Type B pancreatic cell (in vitro differentiated cells): ENCODE data around the gene CENPS. TPM values are rescaled to one million over a fixed set of nuclear protein-coding genes. Genes with fewer than 3 reads are reported as not detected.
A peak's percentile ranks its signal among the peaks of the same experiment; 100 is the strongest.
"Not testable (repeated sequence)": the region's sequence is repeated elsewhere in the genome, so short reads cannot be mapped to it uniquely, and the experiment has no call there.

ENCODE experiments used
- DNase-seq: peaks from one replicate; pipeline ENCODE4 v3.0.0; 2021; ENCODE audit warnings: mixed read lengths; ENCODE audit not compliant: unreplicated experiment; ENCODE audit errors: extremely low spot score
- H3K27ac Mint-ChIP-seq: 2 replicates; pipeline ENCODE4 v1.8.0; 2021; ENCODE audit warnings: mild to moderate bottlenecking, mixed read lengths
- H3K27me3 Mint-ChIP-seq: 2 replicates; pipeline ENCODE4 v1.8.0; 2021; ENCODE audit warnings: mixed read lengths
- H3K36me3 Mint-ChIP-seq: 2 replicates; pipeline ENCODE4 v1.8.0; 2021; ENCODE audit warnings: mixed read lengths
- H3K4me1 Mint-ChIP-seq: one replicate; pipeline ENCODE4 v1.8.0; 2021; ENCODE audit warnings: mixed read lengths; ENCODE audit not compliant: unreplicated experiment
- H3K4me3 Mint-ChIP-seq: 2 replicates; pipeline ENCODE4 v1.8.0; 2021; ENCODE audit warnings: mild to moderate bottlenecking, mixed read lengths
- H3K9me3 Mint-ChIP-seq: 2 replicates; pipeline ENCODE4 v1.8.0; 2021; ENCODE audit warnings: mixed read lengths
- total RNA-seq: library from RNA; stranded (reverse); gene quantifications from 2 replicates; pipeline ENCODE4 v1.2.1, GENCODE V29; 2021; ENCODE audit warnings: low replicate concordance
- TF ChIP-seq, protein P1 (sequence below): fragments of 200-600 bp; sonication (generic); conservative IDR thresholded peaks from 2 replicates; pipeline ENCODE4 v1.5.0; 2021; ENCODE audit warnings: antibody characterized with exemption, mild to moderate bottlenecking

Gene CENPS
- total RNA-seq, 1 donor from 2014 or later, result 24.7 TPM

DNA sequence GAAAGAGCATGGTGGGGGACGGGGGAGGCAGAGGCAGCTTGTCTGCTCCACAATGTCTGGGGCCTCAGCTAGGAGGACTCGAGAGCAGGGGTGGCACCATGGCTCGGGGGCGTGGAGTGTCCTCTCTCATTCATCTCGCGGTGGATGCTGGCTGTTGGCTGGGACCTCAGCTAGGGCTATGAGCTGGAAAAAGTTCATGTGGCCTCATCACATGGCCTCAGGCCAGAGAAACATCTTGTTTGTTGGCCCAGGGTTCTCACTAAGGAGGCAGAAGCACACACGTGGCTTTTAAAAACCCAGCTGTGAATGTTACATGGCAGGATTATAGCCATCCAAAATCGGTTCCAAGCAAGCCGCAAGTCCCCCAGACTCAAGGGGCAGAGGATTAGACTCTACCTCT is 6.2 kb upstream of the CENPS start:
- no peaks in the 10 kb centered on the region for H3K9me3 Mint-ChIP-seq
- TF ChIP-seq, protein P1, sequence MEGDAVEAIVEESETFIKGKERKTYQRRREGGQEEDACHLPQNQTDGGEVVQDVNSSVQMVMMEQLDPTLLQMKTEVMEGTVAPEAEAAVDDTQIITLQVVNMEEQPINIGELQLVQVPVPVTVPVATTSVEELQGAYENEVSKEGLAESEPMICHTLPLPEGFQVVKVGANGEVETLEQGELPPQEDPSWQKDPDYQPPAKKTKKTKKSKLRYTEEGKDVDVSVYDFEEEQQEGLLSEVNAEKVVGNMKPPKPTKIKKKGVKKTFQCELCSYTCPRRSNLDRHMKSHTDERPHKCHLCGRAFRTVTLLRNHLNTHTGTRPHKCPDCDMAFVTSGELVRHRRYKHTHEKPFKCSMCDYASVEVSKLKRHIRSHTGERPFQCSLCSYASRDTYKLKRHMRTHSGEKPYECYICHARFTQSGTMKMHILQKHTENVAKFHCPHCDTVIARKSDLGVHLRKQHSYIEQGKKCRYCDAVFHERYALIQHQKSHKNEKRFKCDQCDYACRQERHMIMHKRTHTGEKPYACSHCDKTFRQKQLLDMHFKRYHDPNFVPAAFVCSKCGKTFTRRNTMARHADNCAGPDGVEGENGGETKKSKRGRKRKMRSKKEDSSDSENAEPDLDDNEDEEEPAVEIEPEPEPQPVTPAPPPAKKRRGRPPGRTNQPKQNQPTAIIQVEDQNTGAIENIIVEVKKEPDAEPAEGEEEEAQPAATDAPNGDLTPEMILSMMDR, result no peak
- H3K4me1 Mint-ChIP-seq, result peaks cover 18% of the 10 kb centered on the region
- peak overlapping the region; percentile 62 for H3K27ac Mint-ChIP-seq
- no peaks in the 10 kb centered on the region for H3K27me3 Mint-ChIP-seq
- no peak overlapping the region for H3K4me3 Mint-ChIP-seq
- DNase-seq, result no peak
- peaks cover 18% of the 10 kb centered on the region for H3K36me3 Mint-ChIP-seq

DNA sequence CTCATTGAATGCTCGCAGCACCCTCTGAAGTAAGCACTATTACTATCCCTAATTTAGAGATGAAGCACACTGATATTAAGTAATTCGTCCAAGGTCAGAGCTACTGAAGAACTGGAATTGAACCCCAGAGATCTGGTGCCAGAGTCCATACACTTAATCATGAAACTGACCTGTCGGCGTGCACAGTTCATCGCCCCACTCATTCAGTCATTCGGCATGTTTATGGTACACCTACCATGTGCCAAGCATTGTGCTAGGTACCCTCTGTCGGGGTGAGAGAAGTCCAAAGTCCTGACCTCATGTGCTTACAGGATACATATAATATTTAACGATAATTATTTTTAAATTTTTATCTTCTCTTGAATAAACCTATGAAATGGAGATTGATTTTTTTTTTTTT is 5.6 kb upstream of the CENPS start:
- Mint-ChIP-seq H3K4me1 (peaks cover 18% of the 10 kb centered on the region), H3K36me3 (peaks cover 14% of the 10 kb centered on the region), H3K27me3 (no peaks in the 10 kb centered on the region), H3K4me3 (no peak overlapping the region), H3K27ac (no peak overlapping the region), H3K9me3 (no peaks in the 10 kb centered on the region)
- TF ChIP-seq, protein P1, result no peak
- DNase-seq, result no peak

DNA sequence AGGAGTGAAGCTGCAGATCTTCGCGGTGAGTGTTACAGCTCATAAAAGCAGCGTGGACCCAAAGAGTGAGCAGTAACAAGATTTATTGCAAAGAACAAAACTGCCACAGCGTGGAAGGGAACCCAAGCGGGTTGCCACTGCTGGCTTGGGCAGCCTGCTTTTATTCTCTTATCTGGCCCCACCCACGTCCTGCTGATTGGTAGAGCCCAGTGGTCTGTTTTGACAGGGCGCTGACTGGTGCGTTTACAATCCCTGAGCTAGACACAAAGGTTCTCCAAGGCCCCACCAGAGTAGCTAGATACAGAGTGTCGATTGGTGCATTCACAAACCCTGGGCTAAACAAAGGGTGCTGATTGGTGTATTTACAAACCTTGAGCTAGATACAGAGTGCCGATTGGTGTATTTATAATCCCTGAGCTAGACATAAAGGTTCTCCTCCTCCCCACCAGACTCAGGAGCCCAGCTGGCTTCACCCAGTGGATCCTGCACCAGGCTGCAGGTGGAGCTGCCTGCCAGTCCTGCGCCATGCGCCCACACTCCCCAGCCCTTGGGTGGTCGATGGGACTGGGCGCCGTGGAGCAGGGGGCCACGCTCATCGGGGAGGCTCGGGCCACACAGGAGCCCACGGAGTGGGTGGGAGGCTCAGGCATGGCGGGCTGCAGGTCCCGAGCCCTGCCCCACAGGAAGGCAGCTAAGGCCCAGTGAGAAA is 4.3 kb upstream of the CENPS start:
- Mint-ChIP-seq H3K4me1 (peaks cover 26% of the 10 kb centered on the region), H3K27ac (peak overlapping the region; percentile 68), H3K4me3 (peak overlapping the region; percentile 10)
- not testable (repeated sequence) for DNase-seq, H3K36me3 Mint-ChIP-seq, H3K9me3 Mint-ChIP-seq, H3K27me3 Mint-ChIP-seq

DNA sequence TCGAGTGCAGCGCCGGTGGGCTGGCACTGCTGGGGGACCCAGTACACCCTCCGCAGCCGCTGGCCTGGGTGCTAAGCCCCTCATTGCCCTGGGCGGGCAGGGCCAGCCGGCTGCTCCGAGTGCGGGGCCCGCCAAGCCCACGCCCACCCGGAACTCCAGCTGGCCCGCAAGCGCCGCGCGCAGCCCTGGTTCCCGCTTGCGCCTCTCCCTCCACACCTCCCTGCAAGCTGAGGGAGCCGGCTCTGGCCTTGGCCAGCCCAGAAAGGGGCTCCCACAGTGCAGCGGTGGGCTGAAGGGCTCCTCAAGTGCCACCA is 3.7 kb upstream of the CENPS start:
- H3K27me3 Mint-ChIP-seq, H3K36me3 Mint-ChIP-seq: not testable (repeated sequence)
- peaks cover 30% of the 10 kb centered on the region for H3K4me1 Mint-ChIP-seq

DNA sequence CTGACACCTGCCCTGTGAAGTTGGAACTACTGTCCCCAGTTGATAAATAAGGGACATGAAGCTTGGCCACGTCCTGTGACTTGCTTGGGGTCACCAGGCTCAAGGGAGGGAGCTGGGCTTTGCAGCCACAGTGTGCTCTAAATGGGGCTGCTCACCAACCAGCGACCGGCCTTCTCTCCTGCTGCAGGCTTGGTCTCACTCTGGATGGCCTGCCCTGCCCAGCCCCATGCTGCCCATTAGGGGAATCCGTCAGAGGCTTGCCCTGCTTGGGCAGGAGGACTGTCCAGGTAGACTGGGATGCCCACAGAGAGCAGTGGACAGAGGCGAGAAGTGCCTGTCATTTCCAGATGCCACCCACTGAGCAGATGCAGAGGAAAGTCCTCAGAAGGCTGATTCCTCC is 1.2 kb upstream of the CENPS start:
- TF ChIP-seq, protein P1, result no peak
- Mint-ChIP-seq H3K36me3 (peaks cover 5% of the 10 kb centered on the region), H3K4me1 (peaks cover 34% of the 10 kb centered on the region), H3K27me3 (no peaks in the 10 kb centered on the region), H3K9me3 (no peaks in the 10 kb centered on the region), H3K27ac (no peak overlapping the region), H3K4me3 (no peak overlapping the region)
- DNase-seq, result no peak

More for the DNA sequence above, 3.7 kb upstream of the CENPS start:
- DNase-seq, H3K4me3 Mint-ChIP-seq, H3K9me3 Mint-ChIP-seq, H3K27ac Mint-ChIP-seq: not testable (repeated sequence)

DNA sequence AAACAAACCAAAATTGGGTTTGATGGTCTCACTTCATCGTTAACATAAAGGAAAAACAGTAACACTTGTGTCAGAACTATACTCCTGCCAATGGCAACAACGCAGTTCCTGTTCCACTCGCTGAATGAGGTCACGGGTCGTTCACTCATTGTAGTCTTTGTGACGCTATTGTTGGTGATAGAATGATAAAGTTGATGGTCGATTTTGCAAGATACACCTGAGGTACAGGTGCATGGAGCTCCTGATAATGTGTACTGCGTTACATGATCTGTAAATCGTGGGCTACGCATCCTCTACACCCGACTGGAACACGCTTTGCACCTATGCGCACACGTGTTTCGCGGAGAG is 391 bp upstream of the CENPS start:
- H3K27me3 Mint-ChIP-seq, result no peaks in the 10 kb centered on the region
- peak overlapping the region; percentile 95 for H3K4me3 Mint-ChIP-seq
- peak overlapping the region; percentile 87 for H3K27ac Mint-ChIP-seq
- peaks cover 37% of the 10 kb centered on the region for H3K4me1 Mint-ChIP-seq
- H3K36me3 Mint-ChIP-seq, result peaks cover 5% of the 10 kb centered on the region
- no peaks in the 10 kb centered on the region for H3K9me3 Mint-ChIP-seq
- TF ChIP-seq, protein P1, result no peak
- DNase-seq, result no peak
